SK-N-MC (cell line): Measurements from ENCODE around the gene EVA1B.

Experiments used
- EZH2 ChIP-seq: fragments of 200-600 bp; sonication (generic); IDR thresholded peaks from one replicate; pipeline ENCODE4 v1.6.1; 2017; ENCODE audit warnings: antibody characterized with exemption
- POLR2AphosphoS5 ChIP-seq: IDR thresholded peaks from 2 replicates; pipeline ENCODE4 v1.6.1; 2012; ENCODE audit warnings: mild to moderate bottlenecking, low read depth, low read length, borderline replicate concordance

GRCh38 chr1:36279789-36280296, 43.6 kb downstream of the EVA1B start:
- TF ChIP-seq POLR2AphosphoS5 (no peak), EZH2 (no peak)
